Spleen (tissue), 11 donors: ENCODE results near the gene PTER. TPM values are rescaled to one million over a fixed set of nuclear protein-coding genes. Genes with fewer than 3 reads are reported as not detected.

Experiments
- DNase-seq: peaks from one replicate; pipeline ENCODE4 v3.0.0-alpha.2; 2020
- H3K27ac ChIP-seq, 8 donors: fragments of 200-600 bp; sonication (generic) in 7 of 8; 1 replicate in 4 of 8; 2 replicates in 4 of 8; pipeline versions ENCODE4 v1.5.0 to v1.8.0; 2016 to 2021; ENCODE audit warnings: inconsistent platforms in 4 of 8, mild to moderate bottlenecking in 4 of 8, moderate library complexity in 1 of 8
- H3K27me3 ChIP-seq, 7 donors: fragments of 200-600 bp; sonication (generic) in 6 of 7; replicated peaks in 1 of 7; 1 replicate in 4 of 7; 2 replicates in 3 of 7; pipeline versions ENCODE4 v1.5.0 to v1.8.0; 2016 to 2021; ENCODE audit warnings: inconsistent platforms in 3 of 7, mild to moderate bottlenecking in 1 of 7
- H3K36me3 ChIP-seq, 6 donors: fragments of 200-600 bp; sonication (generic) in 5 of 6; 1 replicate in 4 of 6; 2 replicates in 2 of 6; pipeline versions ENCODE4 v1.5.0 to v1.8.0; 2016 to 2021; ENCODE audit warnings: inconsistent platforms in 2 of 6
- H3K4me1 ChIP-seq, 6 donors: fragments of 200-600 bp; sonication (generic) in 5 of 6; 1 replicate in 3 of 6; 2 replicates in 3 of 6; pipeline versions ENCODE4 v1.5.0 to v1.8.0; 2016 to 2021; ENCODE audit warnings: inconsistent platforms in 3 of 6
- H3K4me3 ChIP-seq, 8 donors: fragments of 200-600 bp; sonication (generic) in 7 of 8; 1 replicate in 4 of 8; 2 replicates in 4 of 8; pipeline versions ENCODE4 v1.5.0 to v1.8.0; 2016 to 2021; ENCODE audit warnings: inconsistent platforms in 4 of 8, mild to moderate bottlenecking in 4 of 8, moderate library complexity in 2 of 8
- H3K9me3 ChIP-seq, 8 donors: fragments of 200-600 bp; sonication (generic) in 7 of 8; 1 replicate in 4 of 8; 2 replicates in 4 of 8; pipeline versions ENCODE4 v1.5.0 to v1.8.0; 2016 to 2021; ENCODE audit warnings: inconsistent platforms in 4 of 8
- POLR2A ChIP-seq, 3 donors: fragments of 450-650 bp; IDR thresholded peaks; one replicate each; pipeline ENCODE4 v1.5.1; 2017; ENCODE audit warnings: antibody characterized with exemption in 3 of 3, mild to moderate bottlenecking in 1 of 3
- POLR2AphosphoS5 ChIP-seq, 3 donors: sonication (generic); formaldehyde crosslinking; IDR thresholded peaks; one replicate each; pipeline ENCODE4 v1.5.1; 2017; ENCODE audit warnings: antibody characterized with exemption in 3 of 3
- WGBS, 5 donors: extraction: QIAGEN DNeasy Blood & Tissue Kit in 3 of 5; methylation state at CpG; one replicate each; pipeline versions ENCODE4 v1.1.5 to v1.1.7; 2013 to 2018; 5-methylcytosine and 5-hydroxymethylcytosine counted together
- intact Hi-C: fragments of 100-400 bp; cut with DNase I; formaldehyde crosslinking; loops from one replicate; pipeline ENCODE4 v1.15.0; 2023; ENCODE audit warnings: low total_unique reads
- polyA plus RNA-seq, 3 donors: library from polyadenylated mRNA; stranded (reverse); fragments of 200-250 nt; gene quantifications; one replicate each; pipeline ENCODE4 v1.2.1, GENCODE V29; 2013
- total RNA-seq, 7 donors: library from RNA; depleted of rRNA in 3 of 7; stranded (reverse); fragments of >200 nt in 3 of 7; fragmentation: NEBNext Ultra II Directional in 4 of 7; extraction: Animal tissue kit (Norgen Biotek cat#: 25700) in 4 of 7; gene quantifications; one replicate each; pipeline versions ENCODE4 v1.1.0 to v1.2.1, GENCODE V29; 2016 to 2021
- TF ChIP-seq, protein P1 (sequence below), 11 experiments: fragments of 200-600 bp in 7 of 11; fragments of 450-650 bp in 4 of 11; sonication (generic) in 4 of 11; IDR thresholded peaks in 8 of 11; conservative IDR thresholded peaks in 3 of 11; 1 replicate in 7 of 11; 2 replicates in 4 of 11; pipeline versions ENCODE4 v1.4.0 to v1.8.0; 2016 to 2021; ENCODE audit warnings: antibody characterized with exemption in 11 of 11, inconsistent platforms in 4 of 11, mild to moderate bottlenecking in 1 of 11
- donor health status: healthy with polysubstance abuse.
- donor health status: DM: no; HTN: no; CAD: no; lungs with moderate emphysema.
- donor health status: DM: no; HTN: no; CAD: no.
- donor health status: Bipolar disorder and iron deficiency.
- donor health status: healthy.
- donor health status: DM: no; HTN: no; CAD: no.
- donor health status: DM: yes; HTN: yes; CAD: no.

The PTER gene
- total and polyA plus RNA-seq, 10 donors, result 5.2 to 29.3 (median 19.1) TPM

DNA sequence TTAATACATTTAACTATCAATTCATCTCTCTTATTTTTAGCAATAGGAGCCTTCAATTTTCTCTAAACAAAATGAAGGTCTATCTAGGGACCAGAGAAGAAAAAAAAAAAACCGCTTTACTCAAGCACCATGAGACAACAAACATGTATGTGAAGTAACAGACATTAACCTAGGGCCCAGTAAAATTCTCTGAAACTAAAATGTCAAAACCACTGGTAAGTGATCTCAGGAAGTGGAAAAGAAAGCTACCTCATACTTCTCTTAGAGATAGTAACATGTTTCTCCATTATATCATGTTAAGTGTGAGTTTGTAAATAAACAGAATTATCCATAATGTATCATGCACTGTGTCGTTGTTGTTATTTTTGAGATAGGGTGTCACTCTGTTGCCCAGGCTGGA, 35.4 kb upstream of the PTER start:
- TF ChIP-seq POLR2AphosphoS5 (IDR thresholded peaks at IDR 0.05) (no peak), POLR2A (IDR thresholded peaks at IDR 0.05) (no peak)
- TF ChIP-seq, protein P1, sequence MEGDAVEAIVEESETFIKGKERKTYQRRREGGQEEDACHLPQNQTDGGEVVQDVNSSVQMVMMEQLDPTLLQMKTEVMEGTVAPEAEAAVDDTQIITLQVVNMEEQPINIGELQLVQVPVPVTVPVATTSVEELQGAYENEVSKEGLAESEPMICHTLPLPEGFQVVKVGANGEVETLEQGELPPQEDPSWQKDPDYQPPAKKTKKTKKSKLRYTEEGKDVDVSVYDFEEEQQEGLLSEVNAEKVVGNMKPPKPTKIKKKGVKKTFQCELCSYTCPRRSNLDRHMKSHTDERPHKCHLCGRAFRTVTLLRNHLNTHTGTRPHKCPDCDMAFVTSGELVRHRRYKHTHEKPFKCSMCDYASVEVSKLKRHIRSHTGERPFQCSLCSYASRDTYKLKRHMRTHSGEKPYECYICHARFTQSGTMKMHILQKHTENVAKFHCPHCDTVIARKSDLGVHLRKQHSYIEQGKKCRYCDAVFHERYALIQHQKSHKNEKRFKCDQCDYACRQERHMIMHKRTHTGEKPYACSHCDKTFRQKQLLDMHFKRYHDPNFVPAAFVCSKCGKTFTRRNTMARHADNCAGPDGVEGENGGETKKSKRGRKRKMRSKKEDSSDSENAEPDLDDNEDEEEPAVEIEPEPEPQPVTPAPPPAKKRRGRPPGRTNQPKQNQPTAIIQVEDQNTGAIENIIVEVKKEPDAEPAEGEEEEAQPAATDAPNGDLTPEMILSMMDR (IDR thresholded peaks at IDR 0.05 in 8 of 11, conservative IDR thresholded peaks at IDR 0.05 in 3 of 11), result no peak
- DNase-seq, result no peak
- Histone ChIP-seq H3K9me3 (no peaks in the 10 kb centered on the region), H3K27me3 (no peaks in the 10 kb centered on the region), H3K4me3 (no peak overlapping the region), H3K27ac (no peak overlapping the region), H3K36me3 (no peaks in the 10 kb centered on the region), H3K4me1 (no peaks in the 10 kb centered on the region)
- intact Hi-C loops, result no loop called here
- 78 to 88% (median 85%) methylated on average over 2 of the region's 2 CpGs for WGBS, 5 donors

GRCh38 chr10:16408379-16408778, 28.4 kb upstream of the PTER start:
- intact Hi-C loops, result no loop called here
- H3K4me3 ChIP-seq, result no peak overlapping the region
- H3K27me3 ChIP-seq, result no peaks in the 10 kb centered on the region
- TF ChIP-seq POLR2A (IDR thresholded peaks at IDR 0.05), result no peak
- no peak for TF ChIP-seq POLR2AphosphoS5 (IDR thresholded peaks at IDR 0.05)
- TF ChIP-seq, protein P1 (IDR thresholded peaks at IDR 0.05 in 8 of 11, conservative IDR thresholded peaks at IDR 0.05 in 3 of 11), result no peak
- H3K9me3 ChIP-seq, result no peaks in the 10 kb centered on the region
- WGBS, 5 donors, result 24 to 36% (median 28%) methylated on average over 3 of the region's 3 CpGs
- H3K4me1 ChIP-seq, result no peaks in the 10 kb centered on the region
- no peaks in the 10 kb centered on the region for H3K36me3 ChIP-seq
- no peak overlapping the region for H3K27ac ChIP-seq
- no peak for DNase-seq

- DNase-seq, result no peak
- 27 to 47% (median 40%) methylated on average over 1 of the region's 1 CpG for WGBS, 5 donors
These were observed 19.5 kb upstream of the PTER start for GRCh38 chr10:16417341-16417740.

DNA sequence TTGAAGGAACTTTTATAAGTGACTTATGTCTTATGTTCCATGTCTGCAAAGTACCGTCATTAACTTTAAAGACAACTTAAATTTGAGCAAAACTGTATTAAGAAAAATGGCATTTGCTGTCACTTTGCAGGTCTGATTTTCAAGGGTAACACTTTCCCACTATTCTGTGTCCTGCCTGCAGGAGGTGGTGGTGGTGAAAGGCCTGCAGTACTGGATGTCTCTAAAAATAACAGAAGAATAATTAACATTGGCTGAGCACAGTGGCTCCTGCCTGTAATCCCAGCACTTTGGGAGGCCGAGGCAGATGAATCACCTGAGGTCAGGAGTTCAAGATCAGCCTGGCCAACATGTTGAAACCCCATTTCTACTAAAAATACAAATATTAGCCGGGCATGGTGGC, 13.2 kb upstream of the PTER start:
- WGBS, 5 donors, result 71 to 84% (median 82%) methylated on average over 3 of the region's 3 CpGs
- DNase-seq, result no peak
- H3K27me3 ChIP-seq, result peaks cover 0 to 12% (median 0%) of the 10 kb centered on the region in 7 donors
- intact Hi-C loops, result no loop called here
- peaks cover 0 to 19% (median 2%) of the 10 kb centered on the region in 8 donors for H3K9me3 ChIP-seq
- H3K4me1 ChIP-seq, result no peaks in the 10 kb centered on the region
- TF ChIP-seq POLR2AphosphoS5 (IDR thresholded peaks at IDR 0.05) (no peak), POLR2A (IDR thresholded peaks at IDR 0.05) (no peak)
- TF ChIP-seq, protein P1 (IDR thresholded peaks at IDR 0.05 in 8 of 11, conservative IDR thresholded peaks at IDR 0.05 in 3 of 11), result no peak
- H3K27ac ChIP-seq, result no peak overlapping the region
- no peak overlapping the region for H3K4me3 ChIP-seq
- no peaks in the 10 kb centered on the region for H3K36me3 ChIP-seq

More at GRCh38 chr10:16417341-16417740, 19.5 kb upstream of the PTER start:
- Histone ChIP-seq H3K9me3 (no peaks in the 10 kb centered on the region), H3K4me3 (no peak overlapping the region), H3K4me1 (no peaks in the 10 kb centered on the region), H3K27me3 (peaks cover 0 to 12% (median 0%) of the 10 kb centered on the region in 7 donors), H3K27ac (no peak overlapping the region), H3K36me3 (no peaks in the 10 kb centered on the region)
- intact Hi-C loops, result no loop called here
- TF ChIP-seq POLR2A (IDR thresholded peaks at IDR 0.05) (no peak), POLR2AphosphoS5 (IDR thresholded peaks at IDR 0.05) (no peak)
- TF ChIP-seq, protein P1 (IDR thresholded peaks at IDR 0.05 in 8 of 11, conservative IDR thresholded peaks at IDR 0.05 in 3 of 11), result no peak
